HG03025 (cell line): ENCODE data around the gene DOCK1.

ENCODE experiments used
- ATAC-seq: cut with Tn5 transposase; IDR thresholded peaks from one replicate; pipeline ENCODE4 v1.9.1; 2021; ENCODE audit warnings: mild to moderate bottlenecking, moderate library complexity; ENCODE audit not compliant: unreplicated experiment, low FRiP score

Gene DOCK1

DNA sequence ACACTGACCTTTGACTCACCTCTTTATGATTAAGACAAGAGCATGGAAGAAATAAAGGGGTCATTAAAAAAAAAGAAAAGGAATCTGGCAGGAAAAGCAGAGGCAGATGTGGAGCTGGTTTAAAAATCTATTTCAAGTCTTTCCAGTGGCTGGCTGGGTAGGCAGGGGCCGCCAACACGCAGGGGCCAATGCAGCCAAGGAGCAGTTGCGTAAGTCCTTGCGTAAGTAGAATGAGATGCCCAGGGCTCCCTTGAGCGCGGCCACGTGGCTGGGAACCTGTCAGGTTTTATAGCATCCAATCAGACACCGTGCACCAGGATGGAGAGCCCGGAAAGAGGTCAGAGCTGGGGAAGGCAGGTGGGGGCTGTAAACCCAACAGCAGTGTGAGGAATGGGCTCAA lies 414.9 kb downstream of the DOCK1 start:
- no peak for ATAC-seq

DNA sequence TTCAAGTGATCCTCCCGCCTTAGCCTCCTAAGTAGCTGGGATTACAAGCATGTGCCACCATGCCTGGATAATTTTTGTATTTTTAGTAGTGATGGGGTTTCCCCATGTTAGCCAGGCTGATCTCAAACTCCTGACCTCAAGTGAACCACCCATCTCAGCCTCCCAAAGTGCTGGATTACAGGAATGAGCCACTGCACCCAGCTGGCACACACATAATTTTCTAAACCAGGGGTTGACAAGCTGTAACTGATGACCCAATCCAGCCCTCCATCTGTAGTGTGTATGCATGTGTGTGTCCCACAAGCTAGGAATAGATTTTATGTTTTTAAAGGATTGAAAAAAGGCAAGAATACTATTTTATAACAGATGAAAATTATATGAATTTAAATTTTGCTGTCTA lies 417.1 kb downstream of the DOCK1 start:
- no peak for ATAC-seq

DNA sequence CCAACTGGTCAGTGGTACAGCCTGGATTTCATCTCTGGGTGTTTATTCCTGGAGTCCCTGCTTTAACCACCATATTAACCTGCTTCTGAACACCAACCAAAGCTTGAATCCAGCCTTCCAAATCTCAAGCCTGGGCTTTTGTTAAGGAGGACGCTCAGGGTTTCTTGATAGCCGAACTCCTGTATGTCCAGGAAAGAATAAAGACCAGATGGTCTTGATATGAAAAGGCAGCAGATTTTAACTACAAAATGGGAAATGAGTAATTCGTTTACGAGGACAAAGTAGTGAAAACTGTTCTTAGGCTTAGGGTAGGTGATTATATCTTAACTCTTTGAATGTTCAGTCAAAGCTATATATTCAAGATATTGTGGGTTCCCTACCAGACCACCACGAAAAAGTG lies 420.3 kb downstream of the DOCK1 start:
- ATAC-seq = no peak

DNA sequence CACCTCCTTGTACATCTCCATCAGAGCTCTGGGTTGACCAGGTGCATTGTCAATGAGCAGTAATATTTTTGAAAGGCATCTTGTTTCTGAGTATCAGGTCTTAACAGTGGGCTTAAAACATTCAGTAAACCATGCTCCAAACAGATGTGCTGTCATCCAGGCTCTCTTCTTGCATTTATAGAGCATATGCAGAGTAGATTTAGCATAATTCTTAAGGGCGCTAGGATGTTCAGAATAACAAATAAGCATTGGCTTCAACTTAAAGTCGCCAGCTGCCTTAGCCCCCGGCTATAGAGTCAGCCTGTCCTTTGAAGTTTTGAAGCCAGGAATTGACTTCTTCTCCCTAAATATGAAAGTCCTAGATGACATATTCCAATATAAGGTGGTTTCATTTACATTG lies 421.7 kb downstream of the DOCK1 start:
- ATAC-seq = no peak

DNA sequence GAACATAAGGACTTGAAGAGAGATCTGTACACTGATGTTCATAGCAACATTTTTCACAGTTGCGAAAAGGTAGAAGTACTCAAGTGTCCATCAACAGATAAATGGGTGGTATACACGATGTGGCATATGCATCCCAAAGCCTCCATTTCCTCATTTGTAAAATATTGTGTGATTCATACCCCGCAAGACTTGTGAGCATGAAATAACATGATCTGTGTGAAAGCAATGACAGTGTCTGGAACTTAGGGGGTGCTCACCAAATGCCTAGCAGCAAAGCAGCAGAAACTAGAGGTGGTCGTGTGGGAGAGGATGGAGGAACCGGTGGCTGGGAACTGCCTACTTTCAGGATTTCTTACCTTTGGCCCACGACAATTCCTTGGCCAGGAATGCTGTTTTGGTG lies 426.5 kb downstream of the DOCK1 start:
- ATAC-seq = no peak

DNA sequence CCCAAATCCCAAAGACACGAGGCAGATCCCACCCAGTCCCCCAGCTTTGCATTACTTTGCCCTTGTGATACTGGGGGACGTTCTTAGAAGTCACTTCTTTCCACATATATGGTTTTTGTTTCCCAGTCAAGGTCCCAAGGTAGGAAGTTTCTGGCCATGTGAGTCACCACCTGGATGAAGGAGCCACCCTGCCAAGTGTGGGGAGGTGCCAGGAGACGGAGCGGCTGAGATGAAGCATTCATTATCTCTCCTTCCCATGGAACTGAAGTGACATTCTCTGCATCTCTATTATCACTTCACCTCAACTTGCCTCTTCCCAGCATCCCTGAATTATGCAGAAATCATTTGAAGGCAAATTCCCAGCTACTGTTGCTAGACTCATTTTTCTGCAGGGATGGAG lies 427.4 kb downstream of the DOCK1 start:
- ATAC-seq = no peak

DNA sequence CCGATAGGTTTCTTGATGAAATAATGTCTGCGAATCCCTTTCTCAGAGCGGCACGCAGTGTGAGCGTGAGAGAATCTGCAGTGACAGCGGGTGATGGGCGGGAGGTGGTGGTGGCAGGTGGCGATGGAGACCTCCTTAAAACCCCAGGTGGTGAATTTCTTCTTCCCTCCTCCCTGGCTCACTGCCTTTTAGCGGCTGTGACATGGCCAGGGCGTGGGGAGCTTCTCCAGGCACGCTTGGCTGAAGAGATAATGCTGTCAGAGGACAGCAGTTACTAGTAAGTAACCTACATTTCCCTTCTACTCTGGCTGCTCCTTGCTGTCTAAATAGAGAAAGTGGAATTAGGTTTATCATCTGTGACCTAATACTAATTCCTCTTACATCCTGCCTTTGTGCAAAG lies 432.6 kb downstream of the DOCK1 start:
- ATAC-seq = no peak

DNA sequence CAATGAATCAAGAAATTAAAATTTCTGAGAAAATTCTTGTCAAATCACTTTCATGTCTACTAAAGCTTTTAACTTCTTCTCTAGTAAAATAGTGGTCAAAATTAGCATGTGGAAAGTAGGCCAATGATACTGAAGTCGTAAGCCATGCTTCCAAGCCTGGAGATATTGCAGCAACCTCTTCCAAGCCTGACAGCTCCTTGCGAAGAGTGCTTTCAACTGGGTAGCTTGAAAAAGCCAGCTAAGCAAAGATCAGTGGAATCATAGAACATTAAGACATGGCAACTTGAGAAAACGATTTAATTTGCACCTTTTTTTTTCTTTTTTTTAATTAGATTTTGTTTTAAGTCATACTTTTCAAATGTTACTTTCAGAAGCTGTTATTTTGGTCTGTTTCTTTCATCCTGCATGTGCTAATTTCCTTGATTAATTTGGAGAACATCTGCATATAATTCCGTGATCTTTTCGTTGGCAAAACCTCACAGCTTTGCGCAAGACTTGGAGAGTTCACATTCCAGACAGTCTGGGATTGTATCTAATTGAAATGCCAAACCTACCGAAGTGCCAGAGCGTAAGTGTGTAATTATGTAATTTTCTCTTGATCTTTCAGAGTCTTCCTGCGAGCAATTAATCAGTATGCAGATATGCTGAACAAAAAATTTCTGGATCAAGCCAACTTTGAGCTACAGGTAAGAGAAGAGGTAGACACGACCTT lies 433.3 kb downstream of the DOCK1 start:
- ATAC-seq = no peak

DNA sequence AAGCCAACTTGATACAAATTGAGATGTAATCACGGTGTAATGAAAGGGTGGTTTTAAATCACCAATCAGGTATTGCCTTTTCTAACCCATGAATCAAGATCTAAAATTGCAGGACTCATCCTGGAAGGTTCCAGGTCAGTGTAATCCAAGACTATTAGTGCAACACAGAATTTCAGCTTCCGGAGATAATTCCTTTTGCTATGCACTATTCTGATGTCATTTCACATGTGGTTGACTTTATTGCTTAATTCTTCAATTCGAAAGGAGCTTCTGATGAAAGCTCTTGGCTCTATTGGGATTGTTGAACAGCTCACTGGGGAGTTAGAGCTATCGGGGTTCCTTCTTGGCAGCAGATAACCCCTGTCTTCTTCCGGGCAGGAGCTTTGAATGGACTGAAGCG lies 438.6 kb downstream of the DOCK1 start:
- no peak for ATAC-seq

DNA sequence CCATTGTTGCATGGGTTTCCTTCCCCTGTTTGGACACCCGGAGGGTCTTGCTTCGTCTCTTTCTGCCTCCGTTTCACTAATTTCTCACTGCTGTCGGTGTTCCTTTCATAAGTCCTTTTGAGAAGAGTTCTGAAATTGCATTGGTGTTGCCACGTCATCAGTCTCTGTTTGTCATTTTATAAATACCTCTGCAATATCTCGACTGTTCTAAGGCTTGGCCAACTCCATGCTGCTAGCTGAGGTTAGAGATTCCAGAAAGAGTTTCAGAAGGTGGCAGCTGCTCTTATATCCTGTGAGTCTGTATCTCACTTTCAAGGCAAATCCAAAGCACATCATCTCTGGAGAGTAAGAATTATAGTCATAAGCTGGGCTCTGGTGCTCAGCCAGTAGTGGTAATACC lies 439.1 kb downstream of the DOCK1 start:
- ATAC-seq = no peak

DNA sequence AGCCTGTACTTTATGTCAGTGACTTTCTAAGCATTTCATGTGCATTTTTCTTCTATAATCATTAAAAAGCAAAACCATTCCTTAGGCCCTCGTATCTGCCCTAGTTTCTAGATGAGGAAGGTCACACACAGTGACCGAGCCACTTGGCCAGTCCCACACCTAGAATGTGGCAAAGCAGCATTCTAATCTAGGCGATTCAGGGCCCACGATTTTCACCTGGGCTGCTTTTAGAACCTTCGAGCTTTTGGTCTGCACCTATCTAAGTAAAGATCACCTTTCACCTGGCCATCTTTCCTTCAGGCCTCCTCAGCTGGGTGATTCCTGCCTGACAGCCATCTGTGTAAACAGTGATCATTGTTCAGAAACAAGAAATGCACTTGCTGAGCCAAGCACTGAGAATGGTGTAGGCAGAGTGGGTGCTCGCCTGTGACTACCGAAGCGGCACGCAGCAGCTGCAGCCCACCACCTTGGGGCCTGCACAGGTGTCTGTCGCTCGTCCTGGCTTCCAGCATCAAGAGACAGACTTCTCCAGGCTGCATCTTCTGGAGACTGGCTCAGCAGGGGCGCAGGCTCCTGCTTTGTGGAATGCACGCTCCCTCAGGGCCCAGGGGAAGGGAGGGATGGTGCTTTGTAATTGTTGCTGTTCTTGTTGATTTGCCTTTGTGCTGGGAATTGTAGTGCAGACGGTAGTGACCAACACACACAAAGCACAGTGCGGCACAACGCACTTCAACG lies 440.2 kb downstream of the DOCK1 start:
- ATAC-seq = no peak

DNA sequence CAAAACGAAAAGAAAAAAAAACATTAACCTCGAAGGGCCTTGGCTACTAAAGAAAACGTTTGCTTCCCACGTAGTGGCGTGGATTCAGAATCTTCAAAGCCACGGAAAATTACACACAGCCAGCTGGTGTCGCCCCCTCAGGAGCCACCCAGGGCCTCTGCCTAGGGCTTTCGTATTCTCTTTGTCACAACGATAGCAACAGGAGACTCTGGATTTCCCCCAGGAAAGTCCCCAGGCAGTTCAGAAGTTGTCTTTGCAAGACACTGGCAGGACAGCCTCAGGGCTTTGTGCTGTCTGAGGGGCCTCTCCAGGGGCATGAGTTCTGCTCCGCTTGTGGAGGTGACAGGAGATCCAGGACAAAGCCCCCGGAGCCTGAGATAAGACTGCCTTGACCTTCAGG lies 441.4 kb downstream of the DOCK1 start:
- ATAC-seq = no peak

DNA sequence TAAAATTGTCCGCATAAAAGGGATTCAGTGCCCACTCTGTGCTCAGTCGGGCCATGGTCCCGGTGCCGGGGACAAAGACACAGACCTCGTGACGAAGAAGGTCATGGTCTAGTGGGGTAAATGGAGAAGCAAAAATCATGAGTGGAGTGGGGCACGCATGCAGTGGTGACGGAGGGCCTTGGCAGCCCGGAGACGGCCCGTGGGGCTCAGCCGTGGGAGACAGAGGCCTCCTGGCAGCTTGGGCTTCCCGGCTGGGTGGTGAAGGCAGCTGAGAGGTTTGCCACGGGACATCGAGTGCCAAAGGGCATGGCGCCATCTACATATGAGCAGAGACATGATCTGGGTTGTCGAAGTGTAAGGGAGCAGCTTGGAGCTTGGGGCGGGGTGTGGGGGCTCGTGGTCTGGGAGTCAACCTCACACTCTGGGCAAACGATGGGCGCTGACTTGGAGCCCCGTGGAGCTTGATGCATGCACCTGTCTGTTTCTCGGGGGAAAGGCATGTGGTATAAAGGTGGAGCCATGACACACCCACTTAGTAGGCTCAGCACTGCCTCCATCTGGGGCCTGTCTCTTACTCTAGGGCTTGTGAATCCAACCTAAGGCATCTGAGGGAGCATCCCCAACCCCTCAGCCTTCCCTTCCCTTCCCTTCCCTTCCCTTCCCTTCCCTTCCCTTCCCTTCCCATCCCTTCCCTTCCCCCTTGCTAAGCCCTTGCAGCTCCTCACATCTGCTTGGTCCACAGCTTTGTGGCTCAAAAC lies 442.2 kb downstream of the DOCK1 start:
- ATAC-seq = no peak

DNA sequence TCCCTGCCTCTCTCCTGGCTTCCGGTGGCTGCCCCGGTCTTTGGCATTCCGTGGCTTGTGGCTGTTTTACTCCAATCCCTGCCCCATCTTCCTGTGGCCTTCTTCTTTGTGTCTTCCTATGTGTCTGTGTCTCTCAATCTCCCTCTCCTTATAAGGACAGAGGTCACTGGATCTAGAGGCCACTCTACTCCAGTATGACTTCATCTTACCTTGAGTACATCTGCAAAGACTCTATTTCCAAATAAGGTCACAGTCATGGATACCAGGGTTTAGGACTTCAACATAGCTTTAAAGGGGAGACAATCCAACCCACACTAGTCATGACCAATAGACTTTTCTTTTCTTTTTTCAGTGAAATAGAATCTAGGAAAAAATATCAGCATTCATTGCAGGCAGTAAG lies 444.5 kb downstream of the DOCK1 start:
- ATAC-seq = no peak

DNA sequence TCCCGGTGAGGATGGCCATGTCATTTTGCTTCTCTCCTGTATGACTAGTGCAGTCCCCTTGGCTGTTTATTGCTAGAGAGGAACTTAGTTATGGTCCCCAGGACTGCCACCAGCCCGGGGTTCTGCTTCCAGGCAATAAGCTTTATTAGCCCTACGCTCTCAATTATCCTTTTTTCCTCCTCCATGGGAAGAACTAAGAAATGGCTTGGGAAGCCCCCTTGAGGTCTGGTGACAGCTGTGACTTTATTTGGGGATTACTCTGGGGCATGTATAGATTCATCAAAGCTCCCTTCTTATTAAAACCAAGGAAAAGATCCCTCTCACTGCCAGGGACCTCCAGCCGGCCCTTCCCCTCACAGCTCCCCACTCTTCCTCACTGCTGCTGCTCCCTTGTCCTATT lies 446.3 kb downstream of the DOCK1 start:
- no peak for ATAC-seq

DNA sequence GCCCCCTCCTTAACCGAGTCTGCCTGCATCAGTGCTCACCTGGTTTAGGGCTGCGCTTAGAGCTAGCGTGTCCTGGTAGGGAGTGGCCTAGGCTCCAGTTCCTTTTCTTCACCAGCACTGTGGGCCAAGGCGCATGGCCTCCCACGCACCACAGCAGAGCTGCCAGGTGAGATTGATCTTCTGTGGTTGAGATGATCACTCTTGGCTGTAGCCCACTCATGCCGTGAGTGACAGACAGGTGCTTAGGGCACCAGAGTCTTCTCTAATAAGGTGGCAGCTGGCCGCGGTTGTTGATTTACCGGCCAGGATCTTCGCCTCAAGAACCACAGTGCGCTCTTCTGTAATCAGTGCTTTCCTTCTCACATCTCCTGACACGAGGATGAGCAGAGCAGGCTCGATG lies 448.3 kb downstream of the DOCK1 start:
- no peak for ATAC-seq

DNA sequence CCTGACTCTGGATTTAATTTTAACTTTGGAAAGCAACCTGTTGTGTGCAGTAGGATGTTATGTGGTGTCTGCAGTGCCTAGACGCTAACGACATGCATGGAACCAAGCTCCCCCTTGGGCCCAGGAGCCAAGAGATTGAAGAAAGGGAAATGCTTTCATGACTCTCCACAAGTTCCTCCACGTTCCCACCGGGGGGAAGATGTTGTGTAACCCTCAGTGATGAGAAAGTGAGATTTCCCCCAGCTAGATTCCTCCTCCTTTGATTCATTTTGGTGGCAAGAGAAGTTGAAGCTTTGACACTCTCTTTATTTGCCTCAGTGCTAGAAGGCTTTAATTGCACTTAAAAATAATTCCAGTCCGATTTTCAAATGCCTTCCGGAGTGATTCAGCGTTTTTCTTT lies 449.0 kb downstream of the DOCK1 start:
- no peak for ATAC-seq

DNA sequence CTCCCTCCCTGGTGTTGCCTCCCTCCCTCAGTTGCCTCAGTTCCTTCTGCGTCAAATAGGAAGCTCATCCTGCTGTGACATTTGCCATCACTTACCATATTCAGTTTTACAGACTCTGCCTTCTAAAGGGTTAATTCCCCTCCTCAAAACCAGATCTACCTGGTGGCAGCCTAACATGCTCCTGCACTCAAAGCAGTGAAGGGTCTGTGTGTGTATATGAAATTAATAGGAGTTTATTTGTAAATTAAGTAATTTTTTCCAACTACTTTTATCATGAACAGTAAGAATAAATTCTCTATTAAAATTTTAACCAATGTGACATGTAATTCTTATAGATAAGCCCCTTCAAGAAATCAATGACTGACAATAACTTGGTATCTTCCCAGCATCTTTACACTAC lies 449.8 kb downstream of the DOCK1 start:
- ATAC-seq = no peak

DNA sequence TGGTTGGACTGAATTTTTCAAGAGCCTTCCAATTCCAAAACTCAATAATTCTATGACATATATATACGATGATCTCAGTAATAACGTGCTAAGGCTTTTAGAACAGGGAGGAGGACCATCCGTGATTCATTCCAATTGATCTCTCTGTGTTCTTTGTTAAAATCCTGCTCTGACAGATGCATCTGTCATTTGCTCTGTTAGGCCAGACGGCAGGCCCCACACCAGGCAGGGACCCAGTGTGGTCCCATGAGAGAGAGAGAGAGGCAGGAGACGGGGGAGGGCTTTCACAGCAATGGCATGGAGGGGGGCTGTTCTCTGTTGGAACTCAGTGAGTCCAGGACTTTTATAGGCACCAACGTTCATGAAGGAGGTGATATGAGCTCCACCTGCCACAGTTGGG lies 451.1 kb downstream of the DOCK1 start:
- ATAC-seq = no peak

DNA sequence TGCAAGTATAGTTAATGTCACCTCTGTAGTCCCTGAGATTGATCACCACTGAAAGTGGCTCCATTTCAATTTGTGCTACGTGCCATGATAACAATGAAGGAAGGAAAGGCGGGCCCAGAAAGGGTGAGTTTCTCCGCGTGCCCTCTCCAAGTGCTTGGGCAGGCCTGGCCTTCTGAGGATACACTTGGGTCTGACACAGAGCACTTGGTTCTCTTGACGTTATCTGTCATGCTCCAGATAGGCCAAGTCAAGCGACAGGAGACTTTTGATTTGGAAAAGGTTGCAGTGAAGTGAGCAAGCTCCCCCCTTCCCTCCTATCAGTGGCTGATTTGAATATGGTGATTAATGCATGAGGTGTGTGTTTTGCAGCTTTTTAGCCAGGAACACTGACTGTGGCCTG lies 452.0 kb downstream of the DOCK1 start:
- no peak for ATAC-seq

DNA sequence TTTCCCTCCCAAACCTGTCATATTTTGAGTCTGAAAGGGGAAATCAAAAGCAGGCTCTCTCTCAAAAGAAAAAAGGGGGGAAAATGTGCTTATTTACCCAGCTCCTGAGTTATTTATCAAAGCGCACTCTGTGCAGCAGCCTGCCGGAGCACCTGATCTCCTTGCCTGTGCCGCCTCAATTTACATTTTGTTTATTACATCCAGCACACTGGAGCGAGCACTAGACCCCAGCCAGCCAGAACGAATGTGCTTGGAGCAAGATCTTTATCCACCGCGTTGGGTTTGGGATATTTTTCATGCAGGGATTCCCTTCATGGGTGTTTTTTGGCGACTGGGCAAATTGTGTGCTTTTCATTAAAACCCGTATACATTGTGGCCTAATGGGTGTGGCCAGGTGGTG lies 453.1 kb downstream of the DOCK1 start:
- no peak for ATAC-seq

DNA sequence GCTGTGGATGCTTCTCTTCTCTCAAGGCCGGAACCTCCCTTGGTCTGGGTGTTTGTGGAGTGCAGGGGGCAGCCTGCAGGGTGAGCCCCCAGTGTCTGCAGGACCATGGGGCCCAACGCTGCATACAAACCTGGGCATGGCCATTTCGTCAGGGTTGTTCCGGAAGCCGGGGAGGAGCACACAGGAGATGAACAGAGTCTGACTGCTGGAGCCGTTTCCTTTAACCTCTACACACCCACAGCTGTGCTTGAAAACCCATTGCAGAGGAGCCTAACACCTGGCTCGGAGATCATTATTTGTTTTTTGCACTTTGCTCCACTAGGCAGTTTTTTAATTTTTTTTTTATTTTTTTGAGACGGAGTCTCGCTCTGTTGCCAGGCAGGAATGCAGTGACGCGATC lies 458.8 kb downstream of the DOCK1 start:
- ATAC-seq = no peak
